ENCODE measurements around the gene ITSN2.

The ITSN2 gene

DNA sequence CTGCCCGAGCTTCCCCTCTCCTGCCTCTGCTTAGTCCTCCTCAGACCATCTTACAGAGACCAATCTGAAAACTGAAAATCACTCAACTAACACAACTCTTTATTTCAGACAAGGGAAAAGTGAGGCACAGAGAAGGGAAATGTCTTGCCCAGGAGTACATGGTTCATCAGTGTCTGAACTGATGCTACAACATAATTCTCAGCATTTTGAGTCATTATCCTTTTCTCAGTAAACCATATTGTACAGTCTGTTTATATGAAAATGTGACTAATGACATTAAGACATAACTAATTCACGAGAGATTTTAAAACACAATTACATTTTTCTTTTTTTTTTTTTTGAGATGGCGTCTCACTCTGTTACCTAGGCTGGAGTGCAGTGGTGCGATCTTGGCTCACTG is 62.7 kb downstream of the ITSN2 start:
- DNase-seq (ENCODE audit: extremely low read depth, low read depth): no peak
- TF ChIP-seq CTCF (IDR thresholded peaks at IDR 0.05; ENCODE audit: low read depth, low read length, missing control alignments): no peak
- H3K4me3 ChIP-seq (replicated peaks; ENCODE audit: low read depth, low read length): no peak overlapping the region

GRCh38 chr2:24287171-24287570 is 73.2 kb downstream of the ITSN2 start:
- H3K4me3 ChIP-seq (replicated peaks; ENCODE audit: low read depth, low read length): no peak overlapping the region
- TF ChIP-seq CTCF (IDR thresholded peaks at IDR 0.05; ENCODE audit: low read depth, low read length, missing control alignments): no peak
- DNase-seq (ENCODE audit: extremely low read depth, low read depth): no peak

DNA sequence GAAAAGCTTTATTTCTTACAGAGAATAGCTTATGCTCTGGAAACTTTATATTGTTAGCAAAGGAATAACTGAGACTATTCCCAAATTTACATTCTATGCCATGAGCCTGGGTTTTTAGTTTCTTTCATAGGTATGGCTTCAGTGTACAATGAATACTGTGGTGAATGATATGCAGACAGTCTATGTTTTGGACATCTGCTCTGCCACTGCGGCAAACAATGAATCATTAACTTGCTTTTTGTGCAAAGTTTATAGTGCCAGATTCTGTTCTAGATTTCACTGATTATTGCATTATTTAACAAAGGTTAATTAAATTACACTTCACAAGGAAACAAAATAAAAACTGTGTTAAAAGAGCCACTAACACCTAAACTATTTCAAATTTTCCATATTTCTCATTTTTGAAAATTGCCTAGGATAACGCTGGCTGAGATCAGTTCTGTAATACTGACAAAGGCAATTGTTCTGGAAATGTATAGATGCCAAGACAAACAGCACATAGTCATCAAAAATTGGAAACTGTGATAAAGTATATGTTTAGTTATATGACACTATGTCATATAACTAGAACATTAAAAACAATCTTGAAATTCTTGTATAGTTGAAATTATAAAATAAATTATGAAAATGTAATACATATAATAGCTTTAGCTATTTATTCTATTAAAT is 74.7 kb downstream of the ITSN2 start:
- H3K4me3 ChIP-seq (replicated peaks; ENCODE audit: low read depth, low read length): no peak overlapping the region
- TF ChIP-seq CTCF (IDR thresholded peaks at IDR 0.05; ENCODE audit: low read depth, low read length, missing control alignments): no peak
- DNase-seq (ENCODE audit: extremely low read depth, low read depth): no peak

DNA sequence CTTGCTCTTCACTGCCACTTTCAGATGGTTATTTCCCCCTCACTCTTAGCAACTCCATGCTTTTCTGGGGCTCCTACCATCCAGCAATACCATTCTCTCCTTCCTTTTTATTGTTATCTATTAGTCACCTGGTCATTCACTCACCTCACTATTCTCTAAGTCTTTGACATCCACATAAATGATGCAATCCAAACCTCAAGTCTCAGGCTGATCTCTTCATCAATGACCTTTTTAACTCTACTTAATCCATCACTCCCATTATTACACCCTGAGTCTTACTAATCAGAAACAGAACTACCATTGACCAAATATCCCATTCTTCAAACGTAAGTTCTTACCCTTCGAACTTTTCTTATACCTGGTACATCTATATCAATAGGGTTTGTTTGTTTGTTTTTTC is 79.7 kb downstream of the ITSN2 start:
- TF ChIP-seq CTCF (IDR thresholded peaks at IDR 0.05; ENCODE audit: low read depth, low read length, missing control alignments): no peak
- H3K4me3 ChIP-seq (replicated peaks; ENCODE audit: low read depth, low read length): no peak overlapping the region
- DNase-seq (ENCODE audit: extremely low read depth, low read depth): no peak

DNA sequence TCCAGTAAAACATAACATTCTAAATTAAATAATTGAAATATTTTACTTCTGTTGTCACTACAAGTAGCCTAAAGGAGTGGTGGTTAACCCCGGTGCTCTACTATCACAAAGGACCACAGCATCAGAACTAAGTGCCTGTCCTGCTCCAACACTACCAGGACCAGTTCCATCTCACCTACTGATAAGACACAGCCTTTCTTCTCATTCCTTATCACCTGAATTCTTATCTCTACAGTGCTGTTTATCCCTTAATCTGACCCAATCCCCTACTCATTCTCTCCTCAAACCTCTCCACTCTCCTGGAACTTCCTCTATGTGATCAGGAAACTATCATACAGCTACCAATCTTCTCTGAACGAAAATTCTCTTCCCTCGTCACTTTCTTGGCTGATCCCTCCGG is 80.2 kb downstream of the ITSN2 start:
- H3K4me3 ChIP-seq (replicated peaks; ENCODE audit: low read depth, low read length): no peak overlapping the region
- TF ChIP-seq CTCF (IDR thresholded peaks at IDR 0.05; ENCODE audit: low read depth, low read length, missing control alignments): no peak
- no peak for DNase-seq (ENCODE audit: extremely low read depth, low read depth)

- no peak overlapping the region for H3K4me3 ChIP-seq (replicated peaks; ENCODE audit: low read depth, low read length)
- no peak for TF ChIP-seq CTCF (IDR thresholded peaks at IDR 0.05; ENCODE audit: low read depth, low read length, missing control alignments)
- no peak for DNase-seq (ENCODE audit: extremely low read depth, low read depth)
These were observed 83.9 kb downstream of the ITSN2 start for GRCh38 chr2:24276349-24276899.

- DNase-seq (ENCODE audit: extremely low read depth, low read depth): no peak
- TF ChIP-seq CTCF (IDR thresholded peaks at IDR 0.05; ENCODE audit: low read depth, low read length, missing control alignments): no peak
- H3K4me3 ChIP-seq (replicated peaks; ENCODE audit: low read depth, low read length): no peak overlapping the region
These were observed 85.5 kb downstream of the ITSN2 start for GRCh38 chr2:24274809-24275208.

Data from HFF-Myc (cell line).